ENCODE results near the gene CTU2. TPM values are rescaled to one million over a fixed set of nuclear protein-coding genes. Genes with fewer than 3 reads are reported as not detected.

The CTU2 gene
- polyA plus RNA-seq, 3 donors from 2014 or later, result 21.4 to 23.0 (median 22.0) TPM

DNA sequence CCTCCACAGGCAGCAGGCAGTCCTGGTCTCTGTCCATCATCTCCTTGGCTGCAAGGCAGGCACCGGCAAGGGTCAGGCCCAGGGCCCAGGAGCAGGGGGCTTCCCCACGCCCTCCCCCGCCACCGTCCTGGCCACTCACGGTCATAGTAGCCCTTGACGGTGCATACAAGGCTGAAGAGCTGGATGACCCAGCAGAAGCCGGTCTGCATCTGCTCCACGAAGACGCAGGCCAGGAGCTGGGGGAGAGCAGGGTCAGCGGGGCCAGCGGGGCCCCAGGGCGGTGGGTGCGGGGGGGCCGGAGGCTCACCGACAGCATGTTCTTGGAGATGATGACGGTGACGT, 20.1 kb downstream of the CTU2 start:
- Mint-ChIP-seq H3K4me1 (peaks cover 0 to 2% of the 10 kb centered on the region in 2 donors), H3K4me3 (no peak overlapping the region), H3K27ac (no peak overlapping the region), H3K36me3 (peaks cover 0 to 3% (median 0%) of the 10 kb centered on the region in 3 donors), H3K9me3 (no peaks in the 10 kb centered on the region), H3K27me3 (ENCODE audit: low read depth in 3 of 3) (peaks cover 0 to 2% (median 0%) of the 10 kb centered on the region in 3 donors)
- no peak for DNase-seq

- DNase-seq, result no peak
- Mint-ChIP-seq H3K36me3 (peaks cover 0 to 3% (median 0%) of the 10 kb centered on the region in 3 donors), H3K4me3 (no peak overlapping the region), H3K9me3 (no peaks in the 10 kb centered on the region), H3K4me1 (peaks cover 0 to 2% of the 10 kb centered on the region in 2 donors), H3K27ac (no peak overlapping the region), H3K27me3 (ENCODE audit: low read depth in 3 of 3) (peaks cover 0 to 2% (median 0%) of the 10 kb centered on the region in 3 donors)
These were observed 20.7 kb downstream of the CTU2 start for GRCh38 chr16:88726981-88727380.

- no peaks in the 10 kb centered on the region for H3K9me3 Mint-ChIP-seq
- H3K27me3 Mint-ChIP-seq (ENCODE audit: low read depth in 3 of 3), result peaks cover 0 to 2% (median 0%) of the 10 kb centered on the region in 3 donors
- DNase-seq, result no peak
- H3K27ac Mint-ChIP-seq, result no peak overlapping the region
- peaks cover 0 to 3% (median 0%) of the 10 kb centered on the region in 3 donors for H3K36me3 Mint-ChIP-seq
- no peak overlapping the region for H3K4me3 Mint-ChIP-seq
- peaks cover 0 to 2% of the 10 kb centered on the region in 2 donors for H3K4me1 Mint-ChIP-seq
These were observed 21.6 kb downstream of the CTU2 start for GRCh38 chr16:88727871-88728270.

DNA sequence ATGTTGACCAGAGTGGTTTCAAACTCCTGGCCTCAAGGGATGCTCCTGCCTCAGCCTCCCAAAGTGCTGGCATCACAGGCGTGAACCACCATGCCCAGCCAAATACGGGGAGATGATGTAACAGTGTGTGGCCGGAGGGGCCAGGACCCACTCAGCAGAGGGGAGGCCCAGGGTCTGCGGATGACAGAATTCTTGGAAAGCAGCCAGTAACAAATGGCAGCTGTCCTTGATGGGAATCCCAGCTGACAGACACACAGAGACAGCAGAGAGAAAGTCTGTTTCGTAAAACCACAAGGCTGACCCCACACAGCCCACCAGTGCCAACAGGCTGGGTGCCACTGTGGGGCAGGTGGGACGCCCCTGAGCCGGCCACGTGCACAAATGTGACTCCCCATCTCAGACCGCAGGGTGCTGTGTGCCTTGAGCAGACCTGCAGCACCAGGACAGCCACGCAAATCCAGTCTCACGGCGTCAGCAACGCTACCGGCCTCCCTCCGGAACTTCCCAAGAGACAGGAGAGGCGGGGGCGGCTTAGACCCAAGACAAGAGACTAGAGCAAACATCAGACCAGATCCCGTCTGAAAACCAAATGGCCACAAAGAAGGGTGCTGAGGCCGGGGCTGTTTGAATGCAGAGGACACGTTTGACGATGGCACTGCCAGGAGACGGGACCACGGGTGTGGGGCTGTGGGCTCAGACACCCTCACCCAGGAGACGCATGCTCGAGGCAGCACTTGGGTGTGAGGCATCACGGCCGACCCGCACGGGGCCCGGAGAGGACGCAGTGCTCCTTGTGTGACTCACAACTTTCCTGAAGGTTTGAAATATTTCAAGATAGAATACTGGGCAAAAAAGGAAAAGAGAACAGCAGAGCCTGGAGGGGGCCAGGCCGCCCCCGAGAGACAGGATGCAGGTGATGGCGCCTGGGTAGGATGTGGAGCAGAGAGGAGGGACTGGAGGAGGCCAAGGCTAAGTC, 24.6 kb downstream of the CTU2 start:
- peaks cover 0 to 3% (median 0%) of the 10 kb centered on the region in 3 donors for H3K36me3 Mint-ChIP-seq
- H3K27me3 Mint-ChIP-seq (ENCODE audit: low read depth in 3 of 3), result peaks cover 0 to 2% (median 0%) of the 10 kb centered on the region in 3 donors
- H3K27ac Mint-ChIP-seq, result peak overlapping the region in 3 of 6 donors; percentile 24 to 45 (median 30)
- no peaks in the 10 kb centered on the region for H3K9me3 Mint-ChIP-seq
- DNase-seq, result no peak
- peaks cover 0 to 2% of the 10 kb centered on the region in 2 donors for H3K4me1 Mint-ChIP-seq
- no peak overlapping the region for H3K4me3 Mint-ChIP-seq

DNA sequence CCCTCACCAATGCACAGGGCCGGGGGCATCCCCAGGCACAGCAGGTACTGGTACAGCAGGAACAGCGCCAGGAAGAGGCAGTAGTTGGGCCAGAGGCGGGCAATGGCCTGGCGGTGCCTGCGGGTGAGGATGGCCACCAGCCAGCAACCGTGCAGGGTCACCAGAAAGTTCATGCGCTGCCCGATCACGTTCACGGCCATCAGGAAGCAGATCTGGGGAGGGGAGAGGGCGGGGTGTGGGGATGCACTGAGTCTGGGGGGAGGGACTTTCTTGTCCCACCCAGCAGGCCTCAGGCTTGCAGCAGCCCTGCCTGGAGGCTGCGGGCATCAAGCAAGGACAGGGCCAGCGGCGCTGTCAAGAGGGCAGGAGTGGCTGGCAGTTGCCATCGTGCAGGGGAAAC, 25.4 kb downstream of the CTU2 start:
- Mint-ChIP-seq H3K9me3 (no peaks in the 10 kb centered on the region), H3K4me1 (peaks cover 0 to 2% of the 10 kb centered on the region in 2 donors), H3K27ac (peak overlapping the region in 1 of 6 donors; percentile 30), H3K36me3 (peaks cover 0 to 3% (median 0%) of the 10 kb centered on the region in 3 donors), H3K4me3 (no peak overlapping the region), H3K27me3 (ENCODE audit: low read depth in 3 of 3) (peaks cover 0 to 2% (median 0%) of the 10 kb centered on the region in 3 donors)
- no peak for DNase-seq

GRCh38 chr16:88732172-88732960, 26.1 kb downstream of the CTU2 start:
- H3K36me3 Mint-ChIP-seq, result peaks cover 0 to 3% (median 0%) of the 10 kb centered on the region in 3 donors
- peak overlapping the region in 1 of 6 donors; percentile 22 for H3K27ac Mint-ChIP-seq
- H3K9me3 Mint-ChIP-seq, result no peaks in the 10 kb centered on the region
- peaks cover 0 to 2% of the 10 kb centered on the region in 2 donors for H3K4me1 Mint-ChIP-seq
- no peak overlapping the region for H3K4me3 Mint-ChIP-seq
- no peak for DNase-seq
- peaks cover 0 to 2% (median 0%) of the 10 kb centered on the region in 3 donors for H3K27me3 Mint-ChIP-seq (ENCODE audit: low read depth in 3 of 3)

DNA sequence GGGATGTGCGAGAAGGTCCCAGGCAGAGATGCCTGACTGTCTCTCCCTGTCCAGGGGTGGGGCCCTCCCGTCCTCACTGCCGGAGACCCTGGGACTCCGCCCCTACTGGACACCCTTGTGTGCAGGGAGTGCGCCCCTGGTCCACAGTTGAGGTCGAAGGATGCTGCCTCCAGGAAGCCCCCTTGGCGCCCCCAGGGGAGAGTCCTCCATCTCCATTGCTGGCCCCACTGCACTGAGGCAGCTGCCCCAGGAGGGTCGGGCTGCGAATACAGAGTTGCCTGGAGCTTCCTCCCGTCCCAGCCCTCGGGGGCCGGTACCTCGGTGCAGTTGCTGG, 26.6 kb downstream of the CTU2 start:
- Mint-ChIP-seq H3K9me3 (no peaks in the 10 kb centered on the region), H3K4me1 (peaks cover 0 to 5% of the 10 kb centered on the region in 2 donors), H3K4me3 (no peak overlapping the region), H3K27ac (no peak overlapping the region), H3K36me3 (peaks cover 0 to 3% (median 0%) of the 10 kb centered on the region in 3 donors), H3K27me3 (ENCODE audit: low read depth in 3 of 3) (peaks cover 0 to 2% (median 0%) of the 10 kb centered on the region in 3 donors)
- no peak for DNase-seq

- Mint-ChIP-seq H3K9me3 (no peaks in the 10 kb centered on the region), H3K27ac (peak overlapping the region in 1 of 6 donors; percentile 34), H3K4me3 (no peak overlapping the region)
These were observed 27.5 kb downstream of the CTU2 start for GRCh38 chr16:88733630-88734360.

GRCh38 chr16:88734361-88734728, 28.0 kb downstream of the CTU2 start:
- Mint-ChIP-seq H3K27me3 (ENCODE audit: low read depth in 3 of 3) (peaks cover 0 to 2% (median 0%) of the 10 kb centered on the region in 3 donors), H3K4me3 (no peak overlapping the region), H3K27ac (no peak overlapping the region), H3K4me1 (peaks cover 0 to 5% of the 10 kb centered on the region in 2 donors), H3K36me3 (peaks cover 0 to 3% (median 0%) of the 10 kb centered on the region in 3 donors), H3K9me3 (no peaks in the 10 kb centered on the region)
- no peak for DNase-seq

More at GRCh38 chr16:88733630-88734360, 27.5 kb downstream of the CTU2 start:
- Mint-ChIP-seq H3K4me1 (peaks cover 0 to 5% of the 10 kb centered on the region in 2 donors), H3K27me3 (ENCODE audit: low read depth in 3 of 3) (peaks cover 0 to 2% (median 0%) of the 10 kb centered on the region in 3 donors), H3K36me3 (peaks cover 0 to 3% (median 0%) of the 10 kb centered on the region in 3 donors)
- no peak for DNase-seq

- Mint-ChIP-seq H3K4me3 (no peak overlapping the region), H3K27me3 (ENCODE audit: low read depth in 3 of 3) (no peaks in the 10 kb centered on the region), H3K9me3 (no peaks in the 10 kb centered on the region), H3K27ac (no peak overlapping the region), H3K36me3 (no peaks in the 10 kb centered on the region), H3K4me1 (peaks cover 0 to 5% of the 10 kb centered on the region in 2 donors)
- DNase-seq, result no peak
These were observed 28.8 kb downstream of the CTU2 start for GRCh38 chr16:88735121-88735520.

- H3K27me3 Mint-ChIP-seq (ENCODE audit: low read depth in 3 of 3), result no peaks in the 10 kb centered on the region
- peaks cover 0 to 5% of the 10 kb centered on the region in 2 donors for H3K4me1 Mint-ChIP-seq
- no peak for DNase-seq
- no peak overlapping the region for H3K27ac Mint-ChIP-seq
- no peak overlapping the region for H3K4me3 Mint-ChIP-seq
- H3K9me3 Mint-ChIP-seq, result no peaks in the 10 kb centered on the region
- no peaks in the 10 kb centered on the region for H3K36me3 Mint-ChIP-seq
These were observed 29.3 kb downstream of the CTU2 start for GRCh38 chr16:88735616-88736015.

- Mint-ChIP-seq H3K4me1 (peaks cover 0 to 5% of the 10 kb centered on the region in 2 donors), H3K27me3 (ENCODE audit: low read depth in 3 of 3) (no peaks in the 10 kb centered on the region), H3K36me3 (no peaks in the 10 kb centered on the region), H3K27ac (no peak overlapping the region), H3K9me3 (no peaks in the 10 kb centered on the region), H3K4me3 (no peak overlapping the region)
- no peak for DNase-seq
These were observed 29.8 kb downstream of the CTU2 start for GRCh38 chr16:88736088-88736487.

- DNase-seq, result no peak
- Mint-ChIP-seq H3K4me3 (no peak overlapping the region), H3K27ac (no peak overlapping the region)
These were observed 30.2 kb downstream of the CTU2 start for GRCh38 chr16:88736496-88736895.

More at GRCh38 chr16:88736496-88736895, 30.2 kb downstream of the CTU2 start:
- Mint-ChIP-seq H3K9me3 (no peaks in the 10 kb centered on the region), H3K27me3 (ENCODE audit: low read depth in 3 of 3) (no peaks in the 10 kb centered on the region), H3K4me1 (peaks cover 0 to 3% of the 10 kb centered on the region in 2 donors), H3K36me3 (no peaks in the 10 kb centered on the region)

Data from immature natural killer cell (primary cell).